Neural cell (in vitro differentiated cells): ENCODE measurements around the gene CTXN2. TPM values are rescaled to one million over a fixed set of nuclear protein-coding genes. Genes with fewer than 3 reads are reported as not detected.
A peak's percentile ranks its signal among the peaks of the same experiment; 100 is the strongest.

Experiments
- H2AFZ ChIP-seq: fragments of 200-600, 300-800 bp; sonication (generic), shearing (Covaris generic); 2 replicates; pipeline ENCODE4 v1.6.0; 2014; ENCODE audit warnings: low read depth, mild to moderate bottlenecking, antibody characterized with exemption, low read length, moderate library complexity
- H3F3A ChIP-seq: fragments of 200-600 bp; shearing (Covaris generic); 2 replicates; pipeline ENCODE4 v1.6.1; 2016; ENCODE audit warnings: mild to moderate bottlenecking, moderate library complexity, mixed read lengths, antibody characterized with exemption, low read length; ENCODE audit not compliant: insufficient read depth, poor library complexity, severe bottlenecking
- H3K27ac ChIP-seq: fragments of 200-600, 300-800 bp; sonication (generic), shearing (Covaris generic); 2 replicates; pipeline ENCODE4 v1.5.1; 2014; ENCODE audit warnings: mild to moderate bottlenecking, low read length, moderate library complexity
- H3K27me3 ChIP-seq: fragments of 300-800, 200-600 bp; sonication (generic), shearing (Covaris generic); 2 replicates; pipeline ENCODE4 v1.6.0; 2014; ENCODE audit warnings: mild to moderate bottlenecking, low read depth, low read length, moderate library complexity; ENCODE audit not compliant: insufficient read depth
- H3K36me3 ChIP-seq: fragments of 300-800, 200-600 bp; sonication (generic), shearing (Covaris generic); 2 replicates; pipeline ENCODE4 v1.5.1; 2014; ENCODE audit warnings: mild to moderate bottlenecking, antibody characterized with exemption, low read length, moderate library complexity; ENCODE audit not compliant: insufficient read depth
- H3K4me2 ChIP-seq: fragments of 300-800, 200-600 bp; sonication (generic), shearing (Covaris generic); 2 replicates; pipeline ENCODE4 v1.6.0; 2014; ENCODE audit warnings: mild to moderate bottlenecking, low read length
- H3K4me3 ChIP-seq: fragments of 300-800, 200-600 bp; sonication (generic), shearing (Covaris generic); 2 replicates; pipeline ENCODE4 v1.5.1; 2014; ENCODE audit warnings: mild to moderate bottlenecking, low read length, moderate library complexity
- H3K79me2 ChIP-seq: fragments of 200-600 bp; shearing (Covaris generic); replicated peaks from 2 replicates; pipeline ENCODE4 v1.6.0; 2014; ENCODE audit warnings: mild to moderate bottlenecking, low read length, moderate library complexity; ENCODE audit not compliant: insufficient read depth
- H3K9ac ChIP-seq: fragments of 300-800, 200-600 bp; sonication (generic), shearing (Covaris generic); 2 replicates; pipeline ENCODE4 v1.6.1; 2016; ENCODE audit warnings: mild to moderate bottlenecking, low read length, mixed read lengths
- H3K9me2 ChIP-seq: fragments of 200-600 bp; shearing (Covaris generic); 2 replicates; pipeline ENCODE4 v1.6.1; 2016; ENCODE audit warnings: mild to moderate bottlenecking, low read length, mixed read lengths; ENCODE audit not compliant: insufficient read depth
- H3K9me3 ChIP-seq: fragments of 200-600, 300-800 bp; sonication (generic), shearing (Covaris generic); 2 replicates; pipeline ENCODE4 v1.6.1; 2016; ENCODE audit warnings: mild to moderate bottlenecking, mixed run types, low read length, moderate library complexity, mixed read lengths
- H4K20me1 ChIP-seq: fragments of 200-600 bp; shearing (Covaris generic); 2 replicates; pipeline ENCODE4 v1.6.1; 2016; ENCODE audit warnings: mild to moderate bottlenecking, mixed run types; ENCODE audit not compliant: insufficient read depth
- EP300 ChIP-seq: fragments of 450-650 bp; conservative IDR thresholded peaks from 2 replicates; pipeline ENCODE4 v1.6.1; 2014; ENCODE audit warnings: antibody characterized with exemption, mild to moderate bottlenecking, moderate library complexity; ENCODE audit not compliant: poor library complexity, severe bottlenecking
- EZH2 ChIP-seq: fragments of 200-600, 300-800 bp; shearing (Covaris generic), sonication (generic); IDR thresholded peaks from 2 replicates; pipeline ENCODE4 v1.6.1; 2014; ENCODE audit warnings: antibody characterized with exemption, low read length, borderline replicate concordance, mild to moderate bottlenecking; ENCODE audit not compliant: insufficient read depth, poor library complexity, severe bottlenecking
- MXI1 ChIP-seq: fragments of 450-650 bp; conservative IDR thresholded peaks from 2 replicates; pipeline ENCODE4 v1.6.1; 2014; ENCODE audit warnings: antibody characterized with exemption, mild to moderate bottlenecking; ENCODE audit not compliant: poor library complexity, severe bottlenecking
- POLR2AphosphoS5 ChIP-seq: IDR thresholded peaks from 2 replicates; pipeline ENCODE4 v1.6.1; 2012
- RAD21 ChIP-seq: fragments of 450-650 bp; conservative IDR thresholded peaks from 2 replicates; pipeline ENCODE4 v1.6.1; 2014; ENCODE audit warnings: antibody characterized with exemption, mild to moderate bottlenecking, moderate library complexity
- SMC3 ChIP-seq: fragments of 450-650 bp; conservative IDR thresholded peaks from 2 replicates; pipeline ENCODE4 v1.6.1; 2014; ENCODE audit warnings: antibody characterized with exemption, mild to moderate bottlenecking, moderate library complexity; ENCODE audit not compliant: poor library complexity
- TAF1 ChIP-seq: IDR thresholded peaks from 2 replicates; pipeline ENCODE4 v1.6.1; 2012; ENCODE audit warnings: low read depth
- polyA plus RNA-seq: library from polyadenylated mRNA; depleted of rRNA; stranded (reverse); fragments of >200 nt; gene quantifications from 2 replicates; pipeline ENCODE4 v1.2.3, GENCODE V29; 2014
- TF ChIP-seq, protein P1 (sequence below): fragments of 450-650 bp; IDR thresholded peaks from 2 replicates; pipeline ENCODE4 v1.5.1; 2014; ENCODE audit warnings: antibody characterized with exemption, mild to moderate bottlenecking, moderate library complexity; ENCODE audit not compliant: poor library complexity, severe bottlenecking
- TF ChIP-seq, protein P2 (sequence below): IDR thresholded peaks from 2 replicates; pipeline ENCODE4 v1.6.1; 2012; ENCODE audit warnings: borderline replicate concordance

The CTXN2 gene
- polyA plus RNA-seq, 1 donor from 2014 or later, result 0.69 TPM

DNA sequence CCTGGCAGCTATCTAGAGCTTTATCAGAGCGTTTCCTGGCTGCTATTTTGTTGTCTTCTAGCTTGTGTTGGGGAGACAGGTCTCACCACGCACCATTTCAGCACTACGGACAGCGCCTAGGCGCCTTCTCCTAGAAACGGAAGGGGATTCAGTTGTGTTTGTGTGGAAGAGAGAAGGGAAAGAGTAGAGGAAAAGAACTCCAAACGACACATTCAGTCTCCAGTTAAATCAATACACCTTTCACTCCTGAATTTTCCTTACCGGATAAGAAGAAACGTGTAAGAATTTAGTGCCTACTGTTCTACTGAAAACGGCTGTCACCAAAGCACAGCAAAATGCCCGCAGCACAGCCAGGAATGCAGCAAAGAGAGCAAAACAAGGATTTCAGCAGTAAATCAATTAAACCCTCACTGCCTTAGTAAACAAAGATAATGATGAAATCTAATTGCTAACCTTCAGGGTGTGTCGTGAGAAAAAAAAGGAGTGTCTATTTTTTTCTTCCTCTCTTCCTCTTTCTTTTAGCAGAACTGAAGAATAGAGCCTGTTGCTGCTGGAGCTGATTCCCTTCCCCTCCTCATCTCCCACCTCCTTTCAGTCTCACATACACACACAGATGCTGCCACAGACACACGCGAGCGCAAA, 412 bp upstream of the CTXN2 start:
- no peaks in the 10 kb centered on the region for H4K20me1 ChIP-seq
- H3K9me3 ChIP-seq, result no peaks in the 10 kb centered on the region
- peaks cover 12% of the 10 kb centered on the region for H3K27me3 ChIP-seq
- H3F3A ChIP-seq, result peaks cover 2% of the 10 kb centered on the region
- TF ChIP-seq RAD21 (no peak), MXI1 (no peak), EP300 (no peak), TAF1 (no peak), POLR2AphosphoS5 (peak; percentile 40), EZH2 (no peak)
- TF ChIP-seq, protein P1, sequence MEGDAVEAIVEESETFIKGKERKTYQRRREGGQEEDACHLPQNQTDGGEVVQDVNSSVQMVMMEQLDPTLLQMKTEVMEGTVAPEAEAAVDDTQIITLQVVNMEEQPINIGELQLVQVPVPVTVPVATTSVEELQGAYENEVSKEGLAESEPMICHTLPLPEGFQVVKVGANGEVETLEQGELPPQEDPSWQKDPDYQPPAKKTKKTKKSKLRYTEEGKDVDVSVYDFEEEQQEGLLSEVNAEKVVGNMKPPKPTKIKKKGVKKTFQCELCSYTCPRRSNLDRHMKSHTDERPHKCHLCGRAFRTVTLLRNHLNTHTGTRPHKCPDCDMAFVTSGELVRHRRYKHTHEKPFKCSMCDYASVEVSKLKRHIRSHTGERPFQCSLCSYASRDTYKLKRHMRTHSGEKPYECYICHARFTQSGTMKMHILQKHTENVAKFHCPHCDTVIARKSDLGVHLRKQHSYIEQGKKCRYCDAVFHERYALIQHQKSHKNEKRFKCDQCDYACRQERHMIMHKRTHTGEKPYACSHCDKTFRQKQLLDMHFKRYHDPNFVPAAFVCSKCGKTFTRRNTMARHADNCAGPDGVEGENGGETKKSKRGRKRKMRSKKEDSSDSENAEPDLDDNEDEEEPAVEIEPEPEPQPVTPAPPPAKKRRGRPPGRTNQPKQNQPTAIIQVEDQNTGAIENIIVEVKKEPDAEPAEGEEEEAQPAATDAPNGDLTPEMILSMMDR, result no peak
- TF ChIP-seq, protein P2, sequence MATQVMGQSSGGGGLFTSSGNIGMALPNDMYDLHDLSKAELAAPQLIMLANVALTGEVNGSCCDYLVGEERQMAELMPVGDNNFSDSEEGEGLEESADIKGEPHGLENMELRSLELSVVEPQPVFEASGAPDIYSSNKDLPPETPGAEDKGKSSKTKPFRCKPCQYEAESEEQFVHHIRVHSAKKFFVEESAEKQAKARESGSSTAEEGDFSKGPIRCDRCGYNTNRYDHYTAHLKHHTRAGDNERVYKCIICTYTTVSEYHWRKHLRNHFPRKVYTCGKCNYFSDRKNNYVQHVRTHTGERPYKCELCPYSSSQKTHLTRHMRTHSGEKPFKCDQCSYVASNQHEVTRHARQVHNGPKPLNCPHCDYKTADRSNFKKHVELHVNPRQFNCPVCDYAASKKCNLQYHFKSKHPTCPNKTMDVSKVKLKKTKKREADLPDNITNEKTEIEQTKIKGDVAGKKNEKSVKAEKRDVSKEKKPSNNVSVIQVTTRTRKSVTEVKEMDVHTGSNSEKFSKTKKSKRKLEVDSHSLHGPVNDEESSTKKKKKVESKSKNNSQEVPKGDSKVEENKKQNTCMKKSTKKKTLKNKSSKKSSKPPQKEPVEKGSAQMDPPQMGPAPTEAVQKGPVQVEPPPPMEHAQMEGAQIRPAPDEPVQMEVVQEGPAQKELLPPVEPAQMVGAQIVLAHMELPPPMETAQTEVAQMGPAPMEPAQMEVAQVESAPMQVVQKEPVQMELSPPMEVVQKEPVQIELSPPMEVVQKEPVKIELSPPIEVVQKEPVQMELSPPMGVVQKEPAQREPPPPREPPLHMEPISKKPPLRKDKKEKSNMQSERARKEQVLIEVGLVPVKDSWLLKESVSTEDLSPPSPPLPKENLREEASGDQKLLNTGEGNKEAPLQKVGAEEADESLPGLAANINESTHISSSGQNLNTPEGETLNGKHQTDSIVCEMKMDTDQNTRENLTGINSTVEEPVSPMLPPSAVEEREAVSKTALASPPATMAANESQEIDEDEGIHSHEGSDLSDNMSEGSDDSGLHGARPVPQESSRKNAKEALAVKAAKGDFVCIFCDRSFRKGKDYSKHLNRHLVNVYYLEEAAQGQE, result peak; percentile 97
- peak overlapping the region; percentile 61 for H2AFZ ChIP-seq
- H3K79me2 ChIP-seq, result no peaks in the 10 kb centered on the region
- H3K9ac ChIP-seq, result peak overlapping the region; percentile 62
- peak overlapping the region; percentile 89 for H3K4me2 ChIP-seq
- H3K27ac ChIP-seq, result peak overlapping the region; percentile 65
- peak overlapping the region; percentile 72 for H3K4me3 ChIP-seq
- no peaks in the 10 kb centered on the region for H3K36me3 ChIP-seq
- H3K9me2 ChIP-seq, result no peaks in the 10 kb centered on the region

DNA sequence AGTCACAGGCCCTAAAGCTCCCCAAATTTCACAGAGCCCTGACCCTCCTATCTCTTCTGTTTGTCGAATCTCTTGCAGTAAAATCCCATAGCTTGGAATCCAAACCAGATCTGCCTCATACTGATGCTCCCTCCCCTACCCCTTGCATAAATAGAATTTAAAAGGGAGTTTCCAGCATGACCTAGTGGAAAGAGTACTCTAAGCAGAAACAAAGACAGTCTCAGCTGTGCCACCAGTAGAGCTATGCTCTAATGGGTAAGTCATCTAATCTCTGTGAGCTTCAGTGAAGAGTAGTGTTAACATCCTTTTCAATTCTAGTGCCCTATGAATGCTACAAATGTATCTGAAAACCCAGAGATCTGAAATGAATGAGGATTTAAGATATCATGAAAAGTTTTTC, 10.6 kb downstream of the CTXN2 start:
- H3K4me2 ChIP-seq, result no peak overlapping the region
- H3K9me3 ChIP-seq, result no peaks in the 10 kb centered on the region
- H3K4me3 ChIP-seq, result no peak overlapping the region
- no peak overlapping the region for H3K27ac ChIP-seq
- H3K36me3 ChIP-seq, result no peaks in the 10 kb centered on the region
- no peaks in the 10 kb centered on the region for H4K20me1 ChIP-seq
- TF ChIP-seq SMC3 (no peak), TAF1 (no peak), MXI1 (no peak), EP300 (no peak), EZH2 (no peak), POLR2AphosphoS5 (no peak), RAD21 (no peak)
- TF ChIP-seq, protein P2, result no peak
- TF ChIP-seq, protein P1, result no peak
- no peaks in the 10 kb centered on the region for H3F3A ChIP-seq
- no peaks in the 10 kb centered on the region for H3K79me2 ChIP-seq
- no peaks in the 10 kb centered on the region for H3K27me3 ChIP-seq
- no peak overlapping the region for H2AFZ ChIP-seq
- no peak overlapping the region for H3K9ac ChIP-seq
- no peaks in the 10 kb centered on the region for H3K9me2 ChIP-seq
